ENCODE data around the gene BCL2L15.
A peak's percentile ranks its signal among the peaks of the same experiment; 100 is the strongest.

BCL2L15 gene

DNA sequence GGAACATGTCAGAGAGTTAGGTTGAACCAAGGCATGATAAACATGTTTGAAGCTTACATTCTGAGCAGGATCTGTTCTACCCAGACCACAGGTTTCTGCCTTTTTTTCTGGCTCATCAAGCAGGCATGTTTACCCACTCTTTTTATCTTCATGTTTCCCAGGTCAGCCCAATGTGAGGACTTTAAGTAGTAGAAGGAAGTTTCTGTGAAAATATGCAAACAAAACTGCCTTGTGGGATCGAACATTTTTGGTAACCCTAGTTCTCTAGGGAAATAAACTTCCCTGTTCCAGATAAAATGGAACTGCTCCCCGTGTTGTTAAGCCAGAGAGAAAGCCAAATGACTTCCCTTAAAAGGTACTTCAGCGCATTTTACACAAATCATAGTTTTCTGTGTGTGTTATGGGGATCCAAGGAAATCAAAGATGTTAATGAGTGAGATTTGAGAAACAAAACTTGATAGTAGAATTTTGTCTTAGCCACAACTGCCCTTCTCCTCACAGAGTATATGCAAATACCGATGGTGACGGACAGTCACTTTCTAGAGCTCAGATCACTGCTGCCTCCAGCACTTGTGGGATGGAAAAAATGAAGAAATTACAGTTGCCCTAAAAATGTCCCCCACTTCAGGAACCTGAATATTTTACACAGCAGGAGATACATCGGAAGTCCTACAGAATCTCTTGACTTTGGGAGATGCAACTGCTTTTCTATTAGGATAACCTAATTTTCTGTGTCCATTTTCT, 41.0 kb upstream of the BCL2L15 start:
- Histone ChIP-seq H3K4me3 (ENCODE audit: low read length) (peak overlapping the region; percentile 85), H3K4me1 (ENCODE audit: control insufficient read depth, insufficient read depth, low read length) (peaks cover 27% of the 10 kb centered on the region), H3K9me3 (replicated peaks; ENCODE audit: low read length) (no peaks in the 10 kb centered on the region), H3K27me3 (ENCODE audit: control insufficient read depth, insufficient read depth, low read length) (no peaks in the 10 kb centered on the region), H3K36me3 (ENCODE audit: insufficient read depth, low read length) (no peaks in the 10 kb centered on the region), H3K9ac (ENCODE audit: low read depth, low read length) (peak overlapping the region; percentile 99), H3K4me2 (ENCODE audit: low read length) (peak overlapping the region; percentile 86)

DNA sequence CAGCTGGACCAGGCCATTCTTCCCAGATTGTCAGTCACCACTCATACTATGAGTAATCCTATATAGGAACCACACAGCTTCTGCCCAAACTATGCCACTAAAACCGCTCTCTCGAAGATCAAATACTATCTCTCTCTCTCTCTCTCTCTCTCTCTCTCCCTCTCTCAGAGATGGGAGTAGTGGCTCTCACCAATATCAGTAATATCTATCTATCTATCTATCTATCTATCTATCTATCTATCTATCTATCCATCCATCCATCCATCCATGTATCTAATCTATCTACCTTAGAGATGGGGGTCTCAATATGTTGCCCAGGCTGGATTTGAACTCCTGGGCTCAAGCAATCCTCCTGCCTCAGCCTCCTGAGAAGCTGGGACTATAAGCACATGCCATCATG, 37.1 kb upstream of the BCL2L15 start:
- H3K36me3 ChIP-seq (ENCODE audit: insufficient read depth, low read length) = no peaks in the 10 kb centered on the region
- H3K9me3 ChIP-seq (replicated peaks; ENCODE audit: low read length) = no peaks in the 10 kb centered on the region
- no peak overlapping the region for H3K9ac ChIP-seq (ENCODE audit: low read depth, low read length)
- peaks cover 9% of the 10 kb centered on the region for H3K4me1 ChIP-seq (ENCODE audit: control insufficient read depth, insufficient read depth, low read length)
- H3K27me3 ChIP-seq (ENCODE audit: control insufficient read depth, insufficient read depth, low read length) = no peaks in the 10 kb centered on the region
- H3K4me3 ChIP-seq (ENCODE audit: low read length) = no peak overlapping the region
- no peak overlapping the region for H3K4me2 ChIP-seq (ENCODE audit: low read length)

DNA sequence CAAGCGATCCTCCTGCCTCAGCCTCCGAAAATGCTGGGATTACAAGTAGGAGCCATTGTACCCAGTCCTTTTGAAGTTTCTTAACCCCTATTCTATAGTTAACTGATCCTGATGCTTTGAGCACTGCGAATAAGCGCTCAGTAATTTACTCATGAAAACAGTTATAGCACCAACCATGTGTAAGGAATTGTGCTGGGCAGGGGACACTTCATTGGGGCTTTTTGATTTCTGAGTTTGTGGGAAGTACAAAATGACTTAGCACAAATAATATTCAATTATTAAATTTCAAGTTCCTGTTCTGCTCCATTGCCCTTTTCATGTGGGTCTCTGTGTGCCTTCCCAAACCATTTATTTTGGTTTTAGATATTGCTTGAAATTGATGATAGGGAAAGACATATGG, 35.6 kb upstream of the BCL2L15 start:
- Histone ChIP-seq H3K4me3 (ENCODE audit: low read length) (no peak overlapping the region), H3K4me1 (ENCODE audit: control insufficient read depth, insufficient read depth, low read length) (peaks cover under 1% of the 10 kb centered on the region), H3K4me2 (ENCODE audit: low read length) (no peak overlapping the region), H3K36me3 (ENCODE audit: insufficient read depth, low read length) (no peaks in the 10 kb centered on the region), H3K27me3 (ENCODE audit: control insufficient read depth, insufficient read depth, low read length) (no peaks in the 10 kb centered on the region), H3K9ac (ENCODE audit: low read depth, low read length) (no peak overlapping the region), H3K9me3 (replicated peaks; ENCODE audit: low read length) (no peaks in the 10 kb centered on the region)

DNA sequence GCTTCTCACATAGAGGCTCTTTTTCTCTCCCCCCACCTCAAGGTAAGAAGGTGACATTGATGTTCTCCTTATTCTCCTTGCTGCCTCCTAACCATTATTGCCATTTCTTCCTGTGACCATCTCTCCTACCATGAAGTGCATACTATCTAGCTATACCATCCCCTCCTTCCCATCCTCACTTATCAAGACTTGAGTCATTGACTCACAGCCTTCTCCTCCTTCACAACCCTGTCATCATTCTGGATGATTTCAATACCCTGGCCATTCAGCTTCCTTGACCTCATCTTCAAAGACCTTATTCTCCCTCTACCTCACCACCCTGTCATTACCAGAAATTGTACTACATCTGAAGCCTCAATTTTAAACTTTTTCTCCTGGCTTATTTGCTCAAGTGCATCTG, 30.9 kb upstream of the BCL2L15 start:
- Histone ChIP-seq H3K9ac (ENCODE audit: low read depth, low read length) (no peak overlapping the region), H3K27me3 (ENCODE audit: control insufficient read depth, insufficient read depth, low read length) (no peaks in the 10 kb centered on the region), H3K4me1 (ENCODE audit: control insufficient read depth, insufficient read depth, low read length) (peaks cover 2% of the 10 kb centered on the region), H3K4me2 (ENCODE audit: low read length) (no peak overlapping the region), H3K4me3 (ENCODE audit: low read length) (no peak overlapping the region), H3K36me3 (ENCODE audit: insufficient read depth, low read length) (no peaks in the 10 kb centered on the region), H3K9me3 (replicated peaks; ENCODE audit: low read length) (no peaks in the 10 kb centered on the region)

DNA sequence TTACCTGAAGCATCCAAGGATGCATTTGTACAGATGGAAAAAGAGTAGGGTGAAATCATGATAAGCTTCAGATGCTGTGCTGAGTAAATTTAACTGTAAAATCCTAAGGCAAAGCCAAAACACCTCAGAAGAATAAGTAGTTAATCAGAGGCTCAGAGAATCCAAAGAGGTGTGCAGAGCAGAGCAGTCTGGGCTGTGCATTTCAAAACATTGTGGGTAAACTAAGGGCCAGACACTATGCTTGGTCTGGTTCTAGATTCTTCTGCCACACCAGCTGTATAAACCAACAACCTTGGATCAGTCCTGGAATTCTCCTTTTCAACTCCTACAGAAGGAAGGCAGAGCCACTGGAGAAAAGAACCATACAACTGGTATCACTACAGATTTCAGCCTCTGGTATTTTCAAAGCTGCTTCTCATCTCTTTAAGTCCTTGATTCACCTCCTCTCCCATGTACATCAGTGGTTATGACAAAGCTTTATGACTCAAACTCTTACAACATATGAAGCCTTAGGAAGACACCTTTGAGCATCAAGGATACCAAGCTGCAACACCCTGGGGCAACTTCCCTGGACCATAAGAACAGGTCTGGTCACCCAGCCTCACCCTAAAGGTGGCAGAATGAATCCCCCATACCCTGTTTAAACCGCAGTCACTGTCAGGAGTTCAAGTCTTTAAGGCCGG, 30.2 kb upstream of the BCL2L15 start:
- no peaks in the 10 kb centered on the region for H3K9me3 ChIP-seq (replicated peaks; ENCODE audit: low read length)
- peaks cover 9% of the 10 kb centered on the region for H3K4me1 ChIP-seq (ENCODE audit: control insufficient read depth, insufficient read depth, low read length)
- H3K27me3 ChIP-seq (ENCODE audit: control insufficient read depth, insufficient read depth, low read length) = no peaks in the 10 kb centered on the region
- no peak overlapping the region for H3K4me3 ChIP-seq (ENCODE audit: low read length)
- no peaks in the 10 kb centered on the region for H3K36me3 ChIP-seq (ENCODE audit: insufficient read depth, low read length)
- H3K9ac ChIP-seq (ENCODE audit: low read depth, low read length) = no peak overlapping the region
- H3K4me2 ChIP-seq (ENCODE audit: low read length) = no peak overlapping the region

DNA sequence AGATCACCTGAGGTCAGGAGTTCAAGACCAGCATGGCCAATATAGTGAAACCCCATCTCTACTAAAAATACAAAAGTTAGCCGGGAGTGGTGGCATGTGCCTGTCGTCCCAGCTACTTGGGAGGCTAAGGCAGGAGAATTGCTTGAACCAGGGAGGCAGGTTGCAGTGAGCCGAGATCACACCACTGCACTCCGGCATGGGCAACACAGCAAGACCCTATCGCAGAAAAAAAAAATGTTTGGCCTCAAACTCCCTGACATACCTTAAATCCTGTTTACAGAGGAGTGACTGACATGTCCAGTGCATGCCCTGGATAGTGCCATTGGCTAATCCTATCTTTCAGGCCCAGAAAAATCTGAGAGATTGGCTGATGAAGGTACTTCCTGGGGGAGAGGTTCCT, 29.6 kb upstream of the BCL2L15 start:
- H3K9ac ChIP-seq (ENCODE audit: low read depth, low read length) = no peak overlapping the region
- peaks cover 13% of the 10 kb centered on the region for H3K4me1 ChIP-seq (ENCODE audit: control insufficient read depth, insufficient read depth, low read length)
- H3K36me3 ChIP-seq (ENCODE audit: insufficient read depth, low read length) = peaks cover 2% of the 10 kb centered on the region
- no peak overlapping the region for H3K4me3 ChIP-seq (ENCODE audit: low read length)
- H3K4me2 ChIP-seq (ENCODE audit: low read length) = no peak overlapping the region
- H3K9me3 ChIP-seq (replicated peaks; ENCODE audit: low read length) = no peaks in the 10 kb centered on the region
- no peaks in the 10 kb centered on the region for H3K27me3 ChIP-seq (ENCODE audit: control insufficient read depth, insufficient read depth, low read length)

DNA sequence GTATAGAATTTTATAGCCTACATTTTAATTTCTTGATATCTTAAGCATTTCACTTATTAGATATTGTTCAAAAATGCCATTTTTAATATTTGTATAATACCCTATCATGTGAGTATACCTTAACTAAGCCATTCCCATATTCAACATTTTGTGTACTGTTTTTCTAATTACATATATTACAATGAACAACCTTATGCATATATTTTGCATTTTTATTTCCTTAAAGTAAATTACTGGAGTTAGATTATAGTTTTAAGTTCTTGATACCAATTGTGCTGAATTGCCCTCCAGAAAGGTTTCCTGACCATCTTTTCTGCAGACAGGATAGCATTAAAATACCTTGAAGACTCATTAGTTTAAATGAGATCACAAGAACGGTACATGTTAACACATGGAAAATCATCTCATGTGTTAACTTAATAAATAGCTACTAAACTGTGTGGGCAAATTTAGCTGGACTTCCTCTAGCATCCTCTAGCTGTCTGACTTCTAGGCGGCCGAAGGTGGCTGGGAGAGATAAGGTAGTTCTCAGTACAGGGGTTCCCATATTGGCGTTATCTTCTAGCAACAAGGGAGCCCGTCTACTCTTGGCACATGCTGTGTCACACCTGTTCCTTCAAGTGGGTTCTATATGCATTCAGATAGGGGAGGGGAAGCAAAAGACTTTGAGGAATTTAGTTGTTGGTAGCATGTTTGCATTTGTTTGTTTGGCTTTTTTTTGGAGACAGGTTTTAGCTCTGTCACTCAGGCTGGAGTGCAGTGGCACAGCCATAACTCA, 26.7 kb upstream of the BCL2L15 start:
- Histone ChIP-seq H3K9me3 (replicated peaks; ENCODE audit: low read length) (no peaks in the 10 kb centered on the region), H3K36me3 (ENCODE audit: insufficient read depth, low read length) (peaks cover 19% of the 10 kb centered on the region), H3K4me3 (ENCODE audit: low read length) (no peak overlapping the region), H3K4me2 (ENCODE audit: low read length) (no peak overlapping the region), H3K27me3 (ENCODE audit: control insufficient read depth, insufficient read depth, low read length) (no peaks in the 10 kb centered on the region), H3K4me1 (ENCODE audit: control insufficient read depth, insufficient read depth, low read length) (peaks cover 13% of the 10 kb centered on the region), H3K9ac (ENCODE audit: low read depth, low read length) (no peak overlapping the region)

DNA sequence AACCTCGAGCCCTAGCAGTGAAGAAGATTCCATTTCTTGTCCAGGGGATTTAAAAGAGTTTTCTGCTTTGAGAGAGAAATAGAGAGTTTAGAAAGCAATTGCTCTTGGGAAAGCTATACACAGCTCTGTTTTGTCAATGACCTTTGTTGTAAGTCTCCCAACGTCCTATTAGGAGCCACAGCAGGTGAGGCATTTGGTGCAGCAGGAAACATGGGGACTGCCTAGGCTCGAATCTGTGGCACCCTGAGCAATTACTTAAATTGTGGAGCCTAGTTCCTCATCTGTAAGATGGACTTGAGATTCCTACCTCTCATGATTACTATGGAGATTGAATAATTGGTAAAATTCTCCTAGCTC, 25.9 kb upstream of the BCL2L15 start:
- H3K27me3 ChIP-seq (ENCODE audit: control insufficient read depth, insufficient read depth, low read length) = no peaks in the 10 kb centered on the region
- H3K9ac ChIP-seq (ENCODE audit: low read depth, low read length) = peak overlapping the region; percentile 47
- H3K36me3 ChIP-seq (ENCODE audit: insufficient read depth, low read length) = peaks cover 19% of the 10 kb centered on the region
- H3K9me3 ChIP-seq (replicated peaks; ENCODE audit: low read length) = no peaks in the 10 kb centered on the region
- H3K4me2 ChIP-seq (ENCODE audit: low read length) = peak overlapping the region; percentile 35
- peak overlapping the region; percentile 29 for H3K4me3 ChIP-seq (ENCODE audit: low read length)
- H3K4me1 ChIP-seq (ENCODE audit: control insufficient read depth, insufficient read depth, low read length) = peaks cover 13% of the 10 kb centered on the region

DNA sequence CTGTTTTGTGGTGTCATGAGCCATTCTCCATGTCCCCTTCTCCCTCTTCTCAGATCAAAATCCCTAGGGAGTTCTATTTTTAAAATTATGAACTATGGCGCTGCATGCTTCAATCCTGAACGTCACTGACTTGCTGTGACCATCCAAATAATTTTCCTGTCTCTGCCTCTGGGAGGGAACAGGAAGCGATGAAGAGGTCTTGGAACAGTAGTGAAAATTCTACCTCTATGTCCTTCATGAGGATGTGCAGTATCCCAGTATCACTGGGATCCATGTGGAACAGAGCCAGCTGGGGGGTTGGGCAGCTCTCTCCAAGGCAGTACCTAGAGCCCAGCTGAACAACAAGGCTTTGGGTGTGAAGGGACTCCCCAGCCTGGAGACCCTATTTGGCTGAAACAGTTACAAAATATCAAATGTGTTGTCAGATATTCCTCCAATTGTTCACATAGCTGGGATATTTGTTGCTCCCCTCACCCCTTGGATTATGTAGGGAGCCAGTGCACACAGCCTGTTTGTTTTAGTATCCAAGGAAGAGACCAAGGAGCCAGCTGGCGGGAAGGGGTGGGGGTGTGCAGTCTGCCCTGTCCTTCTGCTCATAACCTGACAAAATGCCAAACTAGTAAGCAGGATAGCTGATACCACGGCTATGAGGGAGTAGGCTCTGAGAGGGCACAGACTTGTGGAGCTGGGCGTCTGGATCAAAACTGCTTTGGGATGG, 25.4 kb upstream of the BCL2L15 start:
- H3K9me3 ChIP-seq (replicated peaks; ENCODE audit: low read length) = no peaks in the 10 kb centered on the region
- peak overlapping the region; percentile 47 for H3K9ac ChIP-seq (ENCODE audit: low read depth, low read length)
- H3K36me3 ChIP-seq (ENCODE audit: insufficient read depth, low read length) = peaks cover 19% of the 10 kb centered on the region
- H3K4me3 ChIP-seq (ENCODE audit: low read length) = peak overlapping the region; percentile 29
- peak overlapping the region; percentile 35 for H3K4me2 ChIP-seq (ENCODE audit: low read length)
- no peaks in the 10 kb centered on the region for H3K27me3 ChIP-seq (ENCODE audit: control insufficient read depth, insufficient read depth, low read length)
- peaks cover 13% of the 10 kb centered on the region for H3K4me1 ChIP-seq (ENCODE audit: control insufficient read depth, insufficient read depth, low read length)

DNA sequence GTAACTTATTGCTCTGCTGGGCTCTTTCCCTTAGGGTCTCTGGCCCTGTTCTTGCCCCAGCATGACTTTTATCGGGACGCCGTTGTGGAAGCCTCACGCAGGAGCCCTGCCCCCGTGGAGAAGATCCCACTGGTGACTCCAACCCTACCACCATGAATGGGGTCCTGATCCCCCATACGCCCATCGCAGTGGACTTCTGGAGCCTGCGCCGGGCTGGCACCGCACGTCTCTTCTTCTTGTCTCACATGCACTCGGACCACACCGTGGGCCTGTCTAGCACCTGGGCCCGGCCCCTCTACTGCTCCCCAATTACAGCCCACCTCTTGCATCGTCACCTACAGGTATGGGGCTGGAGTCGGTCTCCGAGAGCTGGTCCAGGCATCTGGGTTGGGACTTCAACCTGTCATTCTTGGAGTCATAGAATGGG, 18.1 kb upstream of the BCL2L15 start:
- Histone ChIP-seq H3K4me1 (ENCODE audit: control insufficient read depth, insufficient read depth, low read length) (peaks cover 10% of the 10 kb centered on the region), H3K36me3 (ENCODE audit: insufficient read depth, low read length) (peaks cover 9% of the 10 kb centered on the region)

More for the DNA sequence above, 18.1 kb upstream of the BCL2L15 start:
- Histone ChIP-seq H3K9me3 (replicated peaks; ENCODE audit: low read length) (no peaks in the 10 kb centered on the region), H3K27me3 (ENCODE audit: control insufficient read depth, insufficient read depth, low read length) (no peaks in the 10 kb centered on the region), H3K9ac (ENCODE audit: low read depth, low read length) (peak overlapping the region; percentile 94), H3K4me2 (ENCODE audit: low read length) (peak overlapping the region; percentile 89), H3K4me3 (ENCODE audit: low read length) (peak overlapping the region; percentile 80)
